ENCODE measurements around the gene SLC13A2.

- TF ChIP-seq CTCF (IDR thresholded peaks at IDR 0.05) (no peak), EP300 (IDR thresholded peaks at IDR 0.05; ENCODE audit: low read depth) (no peak)
These were observed 1.7 kb upstream of the SLC13A2 start for GRCh38 chr17:28471531-28472342.
